Measurements from ENCODE around the gene MCAM.

GRCh38 chr11:119334174-119334930, 17.4 kb upstream of the MCAM start, which contains the start of gene RNF26:
- no peak for TF ChIP-seq PATZ1 (CRISPR knock-in tag; IDR thresholded peaks at IDR 0.05; ENCODE audit: borderline replicate concordance)
- no peak for TF ChIP-seq RARB (CRISPR knock-in tag; IDR thresholded peaks at IDR 0.05)
- TF ChIP-seq TCF4 (CRISPR knock-in tag; IDR thresholded peaks at IDR 0.05; ENCODE audit: borderline replicate concordance), result no peak
- no peak for TF ChIP-seq ZFP30 (CRISPR knock-in tag; IDR thresholded peaks at IDR 0.05)
- no peak for TF ChIP-seq ARNTL (CRISPR knock-in tag; IDR thresholded peaks at IDR 0.05; ENCODE audit: borderline replicate concordance, low read depth)
- no peak for TF ChIP-seq ZNF70 (CRISPR knock-in tag; IDR thresholded peaks at IDR 0.05)
- no peak for TF ChIP-seq CREB5 (CRISPR knock-in tag; IDR thresholded peaks at IDR 0.05; ENCODE audit: low read depth)
- no peak for TF ChIP-seq TOX (CRISPR knock-in tag; IDR thresholded peaks at IDR 0.05; ENCODE audit: borderline replicate concordance)
- no peak for TF ChIP-seq CSDC2 (CRISPR knock-in tag; IDR thresholded peaks at IDR 0.05)
- no peak for TF ChIP-seq ISL1 (CRISPR knock-in tag; IDR thresholded peaks at IDR 0.05)
- TF ChIP-seq BACH2 (CRISPR knock-in tag; IDR thresholded peaks at IDR 0.05; ENCODE audit: borderline replicate concordance), result no peak
- TF ChIP-seq OSR1 (CRISPR knock-in tag; IDR thresholded peaks at IDR 0.05), result no peak
- TF ChIP-seq ZFP3 (CRISPR knock-in tag; IDR thresholded peaks at IDR 0.05), result no peak

Data from SK-N-SH treated with all-trans-retinoic acid at 6 μM for 48 hours (cell line).